ENCODE measurements around the gene AJM1.
"Not testable (repeated sequence)": the region's sequence is repeated elsewhere in the genome, so short reads cannot be mapped to it uniquely, and the experiment has no call there.

AJM1 gene

DNA sequence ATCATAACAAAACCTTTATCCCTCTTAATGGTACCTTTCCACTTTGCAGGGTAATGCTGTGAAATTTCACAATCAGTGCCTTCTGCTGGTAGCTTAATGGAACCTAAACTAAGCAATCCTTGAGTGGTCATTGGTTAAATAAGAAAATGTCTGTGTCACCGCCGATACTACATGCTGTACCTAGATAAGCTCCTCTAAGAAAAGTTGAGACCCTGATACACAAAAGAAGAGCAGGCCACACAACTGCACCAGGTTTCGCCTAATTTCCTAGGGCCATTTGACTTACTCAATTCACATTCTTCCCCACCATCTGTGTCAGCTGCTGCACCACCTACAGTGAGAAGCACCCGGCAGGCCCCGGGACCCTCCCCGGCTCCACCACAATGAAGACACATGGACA is 32.9 kb downstream of the AJM1 start:
- no peak for DNase-seq (ENCODE audit: low spot score)

GRCh38 chr9:136876476-136876875 is 34.2 kb downstream of the AJM1 start:
- peak; percentile 81 for DNase-seq (ENCODE audit: low spot score)

DNA sequence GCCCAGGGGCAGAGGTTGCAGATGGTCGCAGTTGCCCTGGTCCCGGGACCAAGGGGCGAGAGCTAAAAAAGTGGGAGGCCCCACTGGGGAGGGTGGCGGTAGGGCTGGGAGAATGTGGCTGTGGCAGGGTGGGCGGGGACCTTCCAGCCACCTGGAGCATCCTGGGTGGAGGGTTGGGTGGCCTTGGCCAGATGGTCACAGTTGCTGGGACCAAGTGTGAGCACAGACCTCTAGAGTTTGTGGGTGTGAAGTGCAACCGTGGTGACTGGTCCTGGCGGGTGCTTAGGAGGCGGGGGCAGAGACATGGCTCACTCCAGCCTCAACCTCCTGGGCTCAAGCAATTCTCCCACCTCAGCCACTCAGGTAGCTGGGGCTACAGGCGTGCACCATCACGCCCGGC is 38.4 kb downstream of the AJM1 start:
- DNase-seq (ENCODE audit: low spot score) = no peak

DNA sequence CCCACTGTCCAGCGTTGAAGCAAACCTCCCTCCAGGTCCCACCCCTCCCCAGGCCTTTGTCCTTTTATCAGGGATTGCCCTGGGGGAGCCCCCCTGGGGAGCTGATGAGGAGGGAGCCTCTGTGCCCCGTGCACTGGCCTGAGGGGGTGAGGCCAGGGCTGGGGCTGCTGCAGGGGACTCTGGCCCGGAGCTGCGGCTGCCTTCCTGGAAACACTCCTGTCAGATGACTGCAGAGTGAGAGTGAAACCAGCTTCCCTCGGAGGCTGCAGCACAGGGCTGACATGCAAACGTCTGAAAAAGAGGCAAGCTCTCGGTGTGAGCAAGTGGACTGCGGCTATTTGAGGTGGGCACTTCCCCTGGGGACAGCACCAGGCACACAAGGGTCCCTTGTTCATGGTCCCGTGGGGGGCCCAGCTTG is 39.4 kb downstream of the AJM1 start:
- no peak for DNase-seq (ENCODE audit: low spot score)

DNA sequence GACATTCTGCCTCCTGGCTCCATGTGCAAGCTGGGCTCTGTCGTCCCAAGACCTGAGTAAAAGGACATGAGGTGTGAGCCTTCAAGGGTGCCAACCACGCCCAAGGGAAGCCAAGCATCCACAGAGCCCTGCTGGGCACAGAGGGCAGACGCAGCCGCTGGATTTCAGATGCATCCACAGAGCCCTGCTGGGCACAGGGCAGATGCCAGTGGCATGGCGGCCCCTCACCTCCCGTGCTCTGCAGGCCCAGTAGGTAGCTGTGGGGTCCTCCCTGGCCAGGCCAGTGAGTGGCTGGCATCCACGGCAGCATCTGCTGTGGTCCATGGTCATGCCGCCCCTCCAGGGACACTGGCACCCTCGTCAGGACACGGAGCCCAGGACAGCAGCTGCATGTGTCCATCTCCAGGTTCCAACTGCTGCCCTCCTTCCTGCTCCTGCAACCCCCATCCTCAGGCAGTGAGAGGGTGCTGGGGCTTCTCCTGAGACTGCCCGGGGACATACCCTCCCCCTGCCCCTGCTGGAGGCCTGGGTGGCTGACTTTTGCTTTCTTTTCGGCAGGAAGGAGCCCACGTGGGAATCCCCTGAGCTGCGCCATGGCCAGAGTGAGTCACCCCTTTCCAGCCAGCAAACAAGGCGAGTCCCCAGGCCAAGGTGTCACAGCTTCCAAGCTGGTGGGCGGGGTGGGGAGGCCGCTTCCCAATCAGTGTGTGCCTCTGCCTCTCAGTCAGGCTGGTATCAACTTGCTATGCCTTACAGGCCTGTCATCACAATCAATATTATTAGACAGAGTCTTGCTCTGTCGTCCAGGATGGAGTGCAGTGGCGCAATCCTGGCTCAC is 40.0 kb downstream of the AJM1 start:
- no peak for DNase-seq (ENCODE audit: low spot score)

GRCh38 chr9:136882947-136883283 is 40.6 kb downstream of the AJM1 start:
- not testable (repeated sequence) for DNase-seq (ENCODE audit: low spot score)

DNA sequence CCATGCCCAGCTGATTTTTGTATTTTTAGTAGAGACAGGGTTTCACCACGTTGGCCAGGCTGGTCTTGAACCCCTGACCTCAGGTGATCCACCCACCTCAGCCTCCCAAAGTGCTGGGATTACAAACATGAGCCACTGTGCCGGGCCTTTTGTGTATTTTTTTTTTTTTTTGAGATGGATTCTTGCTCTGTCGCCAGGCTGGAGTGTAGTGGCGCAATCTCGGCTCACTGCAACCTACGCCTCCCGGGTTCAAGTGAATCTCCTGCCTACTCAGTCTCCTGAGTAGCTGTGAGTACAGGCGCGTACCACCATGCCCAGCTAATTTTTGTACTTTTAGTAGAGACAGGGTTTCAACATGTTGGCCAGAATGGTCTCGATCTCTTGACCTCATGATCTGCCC is 41.4 kb downstream of the AJM1 start:
- not testable (repeated sequence) for DNase-seq (ENCODE audit: low spot score)

GRCh38 chr9:136885950-136886578 is 43.8 kb downstream of the AJM1 start, which contains the start of gene TRAF2:
Gene TRAF2 (plus strand): TSS chr9:136886516. CDS start chr9:136898741, 12,225 bp downstream.
- peak; percentile 98 for DNase-seq (ENCODE audit: low spot score)

GRCh38 chr9:136886610-136887597 is 44.6 kb downstream of the AJM1 start:
- DNase-seq (ENCODE audit: low spot score) = no peak

DNA sequence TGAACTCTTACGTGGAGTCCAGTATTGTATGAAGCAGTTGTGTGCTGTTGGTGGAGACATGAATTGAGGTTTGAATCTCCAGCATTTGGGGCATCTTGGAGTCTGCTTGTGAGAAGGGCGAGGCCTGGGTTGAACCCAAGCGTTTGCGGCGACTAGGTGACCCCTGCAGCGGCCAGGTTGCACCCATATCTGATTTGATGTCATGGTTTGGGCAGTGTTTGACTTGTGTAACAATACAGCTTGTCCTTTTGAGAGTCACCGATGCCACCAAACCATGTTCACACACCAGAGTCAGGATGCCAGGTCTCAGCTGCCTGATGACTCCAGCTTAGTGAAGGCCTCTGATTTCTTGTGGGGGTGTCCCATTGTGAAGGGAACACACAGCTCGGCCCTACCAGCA is 46.2 kb downstream of the AJM1 start:
- no peak for DNase-seq (ENCODE audit: low spot score)

DNA sequence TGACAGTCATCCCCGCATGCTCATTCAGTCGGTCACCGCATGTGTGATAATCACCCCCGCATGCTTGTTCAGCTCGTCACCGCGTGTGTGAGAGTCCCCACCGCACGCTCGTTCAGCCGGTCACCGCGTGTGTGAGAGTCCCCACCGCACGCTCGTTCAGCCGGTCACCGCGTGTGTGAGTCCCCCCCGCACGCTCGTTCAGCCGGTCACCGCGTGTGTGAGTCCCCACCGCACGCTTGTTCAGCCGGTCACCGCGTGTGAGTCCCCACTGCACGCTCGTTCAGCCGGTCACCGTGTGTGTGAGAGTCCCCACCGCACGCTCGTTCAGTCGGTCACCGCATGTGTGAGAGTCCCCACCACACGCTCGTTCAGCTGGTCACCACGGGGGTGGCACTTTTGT is 47.6 kb downstream of the AJM1 start:
- DNase-seq (ENCODE audit: low spot score) = no peak

GRCh38 chr9:136890661-136891060 is 48.4 kb downstream of the AJM1 start:
- DNase-seq (ENCODE audit: low spot score) = no peak

All from cerebellar cortex (tissue), 1 donor.